Small intestine (tissue), 7 donors: ENCODE measurements around the gene HYLS1. TPM values are rescaled to one million over a fixed set of nuclear protein-coding genes. Genes with fewer than 3 reads are reported as not detected.
A peak's percentile ranks its signal among the peaks of the same experiment; 100 is the strongest.

Source experiments
- DNase-seq, 2 donors: peaks; one replicate each; pipeline versions ENCODE4 v3.0.0 to v3.0.0-alpha.2; 2013
- FAIRE-seq: peaks from 2 replicates; lab custom pipeline; 2012; peaks lifted over from hg19 to GRCh38; lab: Jason Lieb, UNC
- H3K27ac ChIP-seq, 3 donors: one replicate each; pipeline ENCODE4 v1.5.1; 2013; ENCODE audit warnings: low read length in 2 of 3, mild to moderate bottlenecking in 2 of 3, control low read depth in 1 of 3, inconsistent platforms in 1 of 3, low read depth in 1 of 3, moderate library complexity in 1 of 3
- H3K27me3 ChIP-seq, 3 donors: one replicate each; pipeline ENCODE4 v1.6.1; 2013; ENCODE audit warnings: low read length in 3 of 3, inconsistent platforms in 1 of 3; ENCODE audit not compliant: control insufficient read depth in 3 of 3, insufficient read depth in 3 of 3
- H3K36me3 ChIP-seq, 3 donors: one replicate each; pipeline ENCODE4 v1.6.1; 2013; ENCODE audit warnings: low read length in 3 of 3, inconsistent platforms in 1 of 3, low read depth in 1 of 3, mild to moderate bottlenecking in 1 of 3, moderate library complexity in 1 of 3; ENCODE audit not compliant: control insufficient read depth in 3 of 3, insufficient read depth in 2 of 3
- H3K4me1 ChIP-seq, 3 donors: one replicate each; pipeline ENCODE4 v1.6.1; 2013; ENCODE audit warnings: low read length in 2 of 3, inconsistent platforms in 1 of 3, low read depth in 1 of 3, mild to moderate bottlenecking in 1 of 3, moderate library complexity in 1 of 3; ENCODE audit not compliant: control insufficient read depth in 3 of 3, insufficient read depth in 2 of 3
- H3K4me3 ChIP-seq, 3 donors: one replicate each; pipeline ENCODE4 v1.5.1; 2013; ENCODE audit warnings: low read length in 3 of 3, control low read depth in 1 of 3, inconsistent platforms in 1 of 3, low read depth in 1 of 3, mild to moderate bottlenecking in 1 of 3, moderate library complexity in 1 of 3
- H3K9me3 ChIP-seq, 2 donors: one replicate each; pipeline ENCODE4 v1.6.1; 2013; ENCODE audit warnings: low read depth in 1 of 2, low read length in 1 of 2; ENCODE audit not compliant: control insufficient read depth in 2 of 2, insufficient read depth in 1 of 2
- whole genome bisulfite sequencing, 3 donors: extraction: QIAGEN DNeasy Blood & Tissue Kit; methylation state at CpG; one replicate each; pipeline ENCODE4 v1.1.7; 2013; 5-methylcytosine and 5-hydroxymethylcytosine counted together
- polyA plus RNA-seq, 4 donors: library from polyadenylated mRNA; stranded (reverse) in 3 of 4; unstranded in 1 of 4; fragments of 200-250 nt in 3 of 4; fragments of 120-200 nt in 1 of 4; gene quantifications; one replicate each; pipeline versions ENCODE4 v1.2.1 to v1.2.3, GENCODE V29; 2013
- donor health status: healthy with polysubstance abuse.
- donor health status: control.
- donor health status: control.
- donor health status: Bipolar disorder and iron deficiency.
- donor health status: healthy.

HYLS1 gene
- polyA plus RNA-seq, 4 donors = 4.3 to 7.4 (median 5.5) TPM

- Histone ChIP-seq H3K4me3 (no peak overlapping the region), H3K9me3 (no peaks in the 10 kb centered on the region), H3K4me1 (peaks cover 0 to 20% (median 2%) of the 10 kb centered on the region in 3 donors), H3K27me3 (peaks cover 0 to under 1% (median 0%) of the 10 kb centered on the region in 3 donors), H3K27ac (no peak overlapping the region), H3K36me3 (no peaks in the 10 kb centered on the region)
- no peak for FAIRE-seq
- peak; percentile 49 to 65 for DNase-seq
- 65 to 80% (median 67%) methylated on average over 9 of the region's 9 CpGs for WGBS, 3 donors
These were observed 37.0 kb downstream of the HYLS1 start for GRCh38 chr11:125924384-125925007.

GRCh38 chr11:125925247-125925740 is 37.8 kb downstream of the HYLS1 start:
- Histone ChIP-seq H3K36me3 (no peaks in the 10 kb centered on the region), H3K9me3 (no peaks in the 10 kb centered on the region), H3K27ac (peak overlapping the region in 2 of 3 donors; percentile 24 to 39), H3K4me3 (no peak overlapping the region), H3K4me1 (peaks cover 0 to 20% (median 2%) of the 10 kb centered on the region in 3 donors), H3K27me3 (peaks cover 0 to 3% (median 0%) of the 10 kb centered on the region in 3 donors)
- FAIRE-seq (no peak), DNase-seq (peak; percentile 77 to 88)
- 11 to 48% (median 25%) methylated on average over 6 of the region's 6 CpGs for WGBS, 3 donors

- Histone ChIP-seq H3K4me3 (no peak overlapping the region), H3K36me3 (no peaks in the 10 kb centered on the region), H3K9me3 (no peaks in the 10 kb centered on the region), H3K4me1 (peaks cover 0 to 20% (median 2%) of the 10 kb centered on the region in 3 donors), H3K27ac (no peak overlapping the region), H3K27me3 (peaks cover 0 to 3% (median 0%) of the 10 kb centered on the region in 3 donors)
- FAIRE-seq (no peak), DNase-seq (no peak)
- WGBS, 3 donors = 35 to 57% (median 38%) methylated on average over 3 of the region's 3 CpGs
These were observed 38.3 kb downstream of the HYLS1 start for GRCh38 chr11:125925804-125926203.

GRCh38 chr11:125926682-125927081 is 39.2 kb downstream of the HYLS1 start:
- Histone ChIP-seq H3K4me3 (no peak overlapping the region), H3K4me1 (peaks cover 0 to 18% (median 2%) of the 10 kb centered on the region in 3 donors), H3K36me3 (no peaks in the 10 kb centered on the region), H3K27ac (no peak overlapping the region), H3K27me3 (peaks cover 0 to 6% (median 0%) of the 10 kb centered on the region in 3 donors), H3K9me3 (no peaks in the 10 kb centered on the region)
- 86 to 93% (median 89%) methylated on average over 12 of the region's 12 CpGs for WGBS, 3 donors
- DNase-seq (no peak), FAIRE-seq (no peak)

GRCh38 chr11:125929445-125930075 is 42.1 kb downstream of the HYLS1 start:
- H3K27ac ChIP-seq = no peak overlapping the region
- no peaks in the 10 kb centered on the region for H3K36me3 ChIP-seq
- WGBS, 3 donors = 80 to 86% (median 85%) methylated on average over 9 of the region's 9 CpGs
- H3K4me1 ChIP-seq = peaks cover 0 to 14% (median 2%) of the 10 kb centered on the region in 3 donors
- peaks cover 0 to 6% (median 0%) of the 10 kb centered on the region in 3 donors for H3K27me3 ChIP-seq
- FAIRE-seq (no peak), DNase-seq (no peak)
- no peak overlapping the region for H3K4me3 ChIP-seq
- H3K9me3 ChIP-seq = no peaks in the 10 kb centered on the region

- Histone ChIP-seq H3K9me3 (no peaks in the 10 kb centered on the region), H3K4me3 (no peak overlapping the region), H3K27me3 (peaks cover 0 to 6% (median 0%) of the 10 kb centered on the region in 3 donors), H3K27ac (no peak overlapping the region), H3K4me1 (peaks cover 0 to 9% (median 2%) of the 10 kb centered on the region in 3 donors), H3K36me3 (no peaks in the 10 kb centered on the region)
- no peak for FAIRE-seq
- WGBS, 3 donors = 89 to 92% (median 90%) methylated on average over 11 of the region's 11 CpGs
- no peak for DNase-seq
These were observed 42.6 kb downstream of the HYLS1 start for GRCh38 chr11:125930076-125930450.

- Histone ChIP-seq H3K27ac (no peak overlapping the region), H3K36me3 (no peaks in the 10 kb centered on the region), H3K9me3 (no peaks in the 10 kb centered on the region), H3K4me1 (no peaks in the 10 kb centered on the region), H3K27me3 (peaks cover 0 to 6% (median 0%) of the 10 kb centered on the region in 3 donors), H3K4me3 (no peak overlapping the region)
- 68 to 71% (median 71%) methylated on average over 3 of the region's 3 CpGs for WGBS, 3 donors
- DNase-seq = no peak
- no peak for FAIRE-seq
These were observed 43.6 kb downstream of the HYLS1 start for GRCh38 chr11:125931116-125931515.

GRCh38 chr11:125931668-125932067 is 44.2 kb downstream of the HYLS1 start:
- 76 to 83% (median 81%) methylated on average over 6 of the region's 6 CpGs for WGBS, 3 donors
- H3K4me3 ChIP-seq = no peak overlapping the region
- no peaks in the 10 kb centered on the region for H3K4me1 ChIP-seq
- DNase-seq = no peak
- H3K9me3 ChIP-seq = no peaks in the 10 kb centered on the region
- H3K27ac ChIP-seq = no peak overlapping the region
- no peak for FAIRE-seq
- H3K27me3 ChIP-seq = peaks cover 0 to 6% (median 0%) of the 10 kb centered on the region in 3 donors
- no peaks in the 10 kb centered on the region for H3K36me3 ChIP-seq
